Large intestine (tissue), 3 donors: ENCODE results near the gene MCFD2. TPM values are rescaled to one million over a fixed set of nuclear protein-coding genes. Genes with fewer than 3 reads are reported as not detected.
"Not testable (repeated sequence)": the region's sequence is repeated elsewhere in the genome, so short reads cannot be mapped to it uniquely, and the experiment has no call there.

Experiments used
- DNase-seq, 2 donors: peaks; one replicate each; pipeline versions ENCODE4 v3.0.0 to v3.0.0-alpha.2; 2013
- H3K27ac ChIP-seq: one replicate; pipeline ENCODE4 v1.5.1; 2013; ENCODE audit warnings: low read length
- H3K27me3 ChIP-seq: 2 replicates; pipeline ENCODE4 v1.6.1; 2013; ENCODE audit warnings: low read length; ENCODE audit not compliant: control insufficient read depth, insufficient read depth
- H3K36me3 ChIP-seq: 2 replicates; pipeline ENCODE4 v1.6.1; 2013; ENCODE audit warnings: low read length; ENCODE audit not compliant: control insufficient read depth, insufficient read depth
- H3K4me1 ChIP-seq: one replicate; pipeline ENCODE4 v1.6.1; 2013; ENCODE audit warnings: low read length; ENCODE audit not compliant: control insufficient read depth, insufficient read depth
- H3K4me3 ChIP-seq: one replicate; pipeline ENCODE4 v1.5.1; 2013; ENCODE audit warnings: low read length
- H3K9me3 ChIP-seq: one replicate; pipeline ENCODE4 v1.6.1; 2013; ENCODE audit warnings: mild to moderate bottlenecking, low read depth, low read length, moderate library complexity; ENCODE audit not compliant: control insufficient read depth
- WGBS: methylation state at CpG from one replicate; pipeline ENCODE4 v1.1.5; 2013; ENCODE audit warnings: low lambda C conversion rate; ENCODE audit not compliant: insufficient coverage; 5-methylcytosine and 5-hydroxymethylcytosine counted together
- polyA plus RNA-seq: library from polyadenylated mRNA; unstranded; fragments of 120-200 nt; gene quantifications from one replicate; pipeline ENCODE4 v1.2.1, GENCODE V29; 2013

MCFD2 gene
- polyA plus RNA-seq, 1 donor = 60.1 TPM

DNA sequence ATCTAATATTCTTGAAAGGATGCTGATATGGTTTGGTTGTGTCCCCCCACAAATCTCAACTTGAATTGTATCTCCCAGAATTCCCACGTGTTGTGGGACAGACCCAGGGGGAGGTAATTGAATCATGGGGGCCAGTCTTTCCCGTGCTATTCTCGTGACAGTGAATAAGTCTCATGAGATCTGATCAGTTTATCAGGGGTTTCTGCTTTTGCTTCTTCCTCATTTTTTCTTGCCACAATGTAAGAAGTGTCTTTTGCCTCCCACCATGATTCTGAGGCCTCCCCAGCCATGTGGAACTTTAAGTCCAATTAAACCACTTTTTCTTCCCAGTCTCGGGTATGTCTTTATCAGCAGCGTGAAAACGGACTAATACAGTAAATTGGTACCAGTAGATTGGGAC lies 12.6 kb downstream of the MCFD2 start:
- not testable (repeated sequence) for DNase-seq, H3K9me3 ChIP-seq, H3K4me3 ChIP-seq, H3K27me3 ChIP-seq, H3K27ac ChIP-seq, H3K4me1 ChIP-seq
- no CpG with 5 or more reads among the region's 6 CpGs for WGBS
- H3K36me3 ChIP-seq = peaks cover 33% of the 10 kb centered on the region

DNA sequence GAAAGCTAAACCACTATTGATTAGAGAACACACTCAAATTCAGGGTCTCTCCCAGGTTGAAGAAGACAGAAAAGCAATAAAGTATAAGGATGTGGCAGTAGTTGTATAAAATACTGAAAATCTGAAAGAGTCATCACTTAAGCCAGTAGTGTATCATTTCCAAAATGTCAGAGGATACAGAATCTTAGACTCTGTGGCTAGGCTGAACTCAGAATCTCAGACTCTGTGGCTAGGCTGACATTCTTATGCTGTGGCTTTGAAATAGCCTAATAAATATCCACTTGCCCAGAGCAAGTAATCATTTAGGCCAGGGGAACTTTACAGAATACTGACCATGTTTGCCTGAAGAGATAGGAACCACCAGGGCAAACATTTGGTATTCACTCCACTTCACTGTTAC lies 13.1 kb downstream of the MCFD2 start:
- Histone ChIP-seq H3K36me3 (peaks cover 28% of the 10 kb centered on the region), H3K4me3 (no peak overlapping the region), H3K4me1 (no peaks in the 10 kb centered on the region), H3K9me3 (no peaks in the 10 kb centered on the region), H3K27ac (no peak overlapping the region), H3K27me3 (no peaks in the 10 kb centered on the region)
- DNase-seq = no peak

DNA sequence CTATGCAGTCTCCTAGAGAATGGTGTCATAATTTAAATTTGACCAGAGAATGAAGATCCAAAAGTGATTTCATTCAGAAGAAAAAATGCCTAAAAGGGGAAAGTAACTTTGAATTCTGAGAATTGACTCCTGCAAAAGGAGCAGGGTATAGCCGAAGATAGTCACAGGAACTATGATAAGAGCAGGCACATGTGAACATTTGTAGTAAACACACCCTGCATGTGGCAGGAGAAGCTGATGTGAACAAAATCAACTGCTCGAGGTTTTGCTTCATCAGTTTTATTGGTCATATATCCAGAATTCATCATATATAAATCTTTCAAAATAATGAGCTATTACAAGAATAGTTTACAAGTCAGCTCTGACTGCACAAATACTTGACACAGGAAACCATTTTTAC lies 14.0 kb downstream of the MCFD2 start:
- no peak overlapping the region for H3K27ac ChIP-seq
- no peak overlapping the region for H3K4me3 ChIP-seq
- H3K9me3 ChIP-seq = no peaks in the 10 kb centered on the region
- H3K4me1 ChIP-seq = no peaks in the 10 kb centered on the region
- WGBS = no CpG with 5 or more reads among the region's 2 CpGs
- peaks cover 19% of the 10 kb centered on the region for H3K36me3 ChIP-seq
- no peaks in the 10 kb centered on the region for H3K27me3 ChIP-seq
- no peak for DNase-seq

DNA sequence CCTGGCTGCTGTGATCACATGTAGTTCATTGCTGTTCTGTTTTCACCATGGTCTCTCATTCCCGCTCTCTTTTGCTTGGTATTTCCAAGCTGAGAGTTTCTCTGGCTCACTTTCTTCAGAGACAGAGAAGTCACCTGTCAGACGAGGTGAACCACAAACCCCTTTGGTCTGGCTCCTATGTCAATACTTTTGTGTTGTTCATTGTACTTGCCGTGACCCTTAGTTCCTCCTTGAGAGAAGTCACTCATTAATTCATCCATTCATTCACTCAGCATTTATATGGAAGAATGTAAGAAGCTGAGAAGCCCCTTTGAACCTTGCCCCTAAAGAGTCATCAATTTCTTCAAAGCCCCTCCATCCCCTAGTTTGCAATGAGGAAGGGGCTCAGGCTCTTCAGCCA lies 15.2 kb downstream of the MCFD2 start:
- DNase-seq = no peak
- peaks cover 12% of the 10 kb centered on the region for H3K36me3 ChIP-seq
- H3K27ac ChIP-seq = no peak overlapping the region
- no peaks in the 10 kb centered on the region for H3K9me3 ChIP-seq
- no peaks in the 10 kb centered on the region for H3K4me1 ChIP-seq
- H3K4me3 ChIP-seq = no peak overlapping the region
- no peaks in the 10 kb centered on the region for H3K27me3 ChIP-seq
- no CpG with 5 or more reads among the region's 3 CpGs for WGBS

DNA sequence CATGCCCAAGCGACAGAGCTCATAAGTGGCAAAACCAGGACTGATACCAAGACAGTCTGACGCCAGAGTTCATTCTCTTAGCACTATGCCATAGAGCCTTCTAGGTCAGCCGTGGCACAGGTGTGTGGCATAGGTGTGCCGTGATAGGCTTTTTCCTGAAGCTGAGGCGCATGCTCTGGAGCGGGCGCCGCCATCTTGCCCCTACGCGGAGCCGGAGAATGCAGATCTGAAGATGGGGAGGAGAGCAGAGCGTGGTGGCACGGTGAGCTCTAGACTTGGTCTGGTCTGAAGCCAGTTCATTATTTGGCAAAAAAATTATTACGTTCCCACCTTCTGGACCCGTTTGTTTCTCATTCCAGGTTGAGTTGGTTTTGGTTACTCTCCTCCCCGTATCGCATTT lies 16.6 kb downstream of the MCFD2 start:
- DNase-seq = no peak
- no peaks in the 10 kb centered on the region for H3K4me1 ChIP-seq
- WGBS = 83% methylated on average over 9 of the region's 17 CpGs
- no peaks in the 10 kb centered on the region for H3K27me3 ChIP-seq
- peaks cover 3% of the 10 kb centered on the region for H3K36me3 ChIP-seq
- no peak overlapping the region for H3K4me3 ChIP-seq
- H3K9me3 ChIP-seq = no peaks in the 10 kb centered on the region
- no peak overlapping the region for H3K27ac ChIP-seq

DNA sequence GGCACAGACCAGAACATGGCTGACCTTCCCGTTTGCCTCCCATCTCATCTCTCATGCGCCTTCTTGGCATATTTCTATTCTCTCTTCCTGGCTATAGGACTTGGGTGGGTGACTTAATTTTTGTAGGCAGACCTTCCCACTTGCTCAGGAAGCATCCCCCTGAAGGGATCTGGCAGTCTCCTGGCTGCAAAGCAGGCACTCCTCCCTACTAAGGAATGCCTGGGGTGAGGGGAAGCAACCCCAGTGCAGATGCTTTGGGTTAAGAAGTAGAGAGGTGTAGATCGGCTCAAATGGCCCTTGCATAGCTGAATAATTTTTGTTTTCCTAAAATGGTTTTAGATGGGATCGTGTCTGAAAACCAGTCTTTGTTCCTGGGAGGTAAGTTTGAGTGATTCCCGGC lies 17.6 kb downstream of the MCFD2 start:
- Histone ChIP-seq H3K4me3 (no peak overlapping the region), H3K27ac (no peak overlapping the region), H3K4me1 (no peaks in the 10 kb centered on the region), H3K9me3 (no peaks in the 10 kb centered on the region), H3K36me3 (no peaks in the 10 kb centered on the region), H3K27me3 (no peaks in the 10 kb centered on the region)
- no peak for DNase-seq
- WGBS = 92% methylated on average over 2 of the region's 5 CpGs

DNA sequence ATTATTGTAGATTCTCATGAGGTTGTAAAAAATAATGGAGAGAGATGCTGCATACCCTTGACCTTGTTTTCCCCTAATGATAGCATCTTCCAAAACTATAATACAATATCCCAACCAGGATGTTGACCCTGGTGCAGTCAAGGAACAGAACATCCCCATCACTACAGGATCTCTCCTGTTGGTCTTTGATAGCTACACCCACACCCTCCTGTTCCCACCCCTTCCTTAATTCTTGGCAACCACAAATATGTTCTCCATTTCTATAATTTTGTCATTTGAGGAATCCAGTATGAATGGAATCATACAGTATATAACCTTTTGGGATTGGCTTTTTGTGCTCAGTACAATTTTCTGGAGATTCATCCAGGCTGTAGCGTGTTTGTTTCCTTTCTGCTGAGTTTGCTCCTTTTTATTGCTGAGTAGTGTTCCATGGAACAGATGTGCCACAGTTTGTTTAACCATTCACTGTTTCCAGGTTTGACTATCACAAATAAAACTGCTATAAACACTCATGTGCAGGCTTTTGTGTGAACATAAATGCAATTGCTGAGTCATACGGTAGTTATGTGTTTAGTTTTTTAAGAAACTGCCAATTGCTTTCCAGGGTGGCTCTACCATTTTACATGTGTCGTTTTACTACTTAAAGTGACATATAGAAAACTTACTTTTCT lies 22.2 kb downstream of the MCFD2 start:
- Histone ChIP-seq H3K9me3 (no peaks in the 10 kb centered on the region), H3K36me3 (no peaks in the 10 kb centered on the region), H3K4me3 (no peak overlapping the region), H3K4me1 (no peaks in the 10 kb centered on the region), H3K27me3 (no peaks in the 10 kb centered on the region), H3K27ac (no peak overlapping the region)
- no peak for DNase-seq
- WGBS = 95% methylated on average over 2 of the region's 3 CpGs

DNA sequence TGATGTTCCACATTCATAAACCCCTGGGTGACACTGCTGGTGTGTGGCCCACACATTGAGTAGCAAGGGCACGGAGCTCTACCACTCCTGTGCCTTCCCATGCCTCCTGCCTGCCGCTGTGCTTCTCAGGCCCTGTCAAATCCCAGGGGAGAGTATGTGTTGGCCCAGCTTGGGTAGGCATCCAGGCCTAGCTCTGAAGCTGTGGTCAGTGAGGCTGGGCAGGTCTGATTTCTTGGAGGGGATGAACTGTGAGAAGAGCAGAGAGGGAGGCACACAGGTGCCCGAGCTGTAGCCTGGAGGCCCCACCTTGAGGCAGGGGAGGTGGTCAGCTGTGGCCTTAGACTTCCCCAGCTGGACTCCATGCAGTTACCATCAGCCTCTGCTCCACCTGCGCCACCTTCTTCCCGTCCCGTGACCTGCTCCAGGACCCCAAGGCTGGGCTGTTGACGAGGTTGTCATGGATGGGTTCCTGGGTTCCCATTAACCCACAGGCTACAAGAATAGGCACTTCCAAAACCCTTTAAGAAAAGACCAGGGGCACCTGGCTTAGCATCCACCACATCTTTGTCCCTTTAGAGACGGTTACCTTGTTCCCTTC lies 23.6 kb downstream of the MCFD2 start:
- no peaks in the 10 kb centered on the region for H3K4me1 ChIP-seq
- H3K27ac ChIP-seq = no peak overlapping the region
- no peak for DNase-seq
- no peaks in the 10 kb centered on the region for H3K36me3 ChIP-seq
- H3K4me3 ChIP-seq = no peak overlapping the region
- no peaks in the 10 kb centered on the region for H3K9me3 ChIP-seq
- no CpG with 5 or more reads among the region's 8 CpGs for WGBS
- H3K27me3 ChIP-seq = no peaks in the 10 kb centered on the region

DNA sequence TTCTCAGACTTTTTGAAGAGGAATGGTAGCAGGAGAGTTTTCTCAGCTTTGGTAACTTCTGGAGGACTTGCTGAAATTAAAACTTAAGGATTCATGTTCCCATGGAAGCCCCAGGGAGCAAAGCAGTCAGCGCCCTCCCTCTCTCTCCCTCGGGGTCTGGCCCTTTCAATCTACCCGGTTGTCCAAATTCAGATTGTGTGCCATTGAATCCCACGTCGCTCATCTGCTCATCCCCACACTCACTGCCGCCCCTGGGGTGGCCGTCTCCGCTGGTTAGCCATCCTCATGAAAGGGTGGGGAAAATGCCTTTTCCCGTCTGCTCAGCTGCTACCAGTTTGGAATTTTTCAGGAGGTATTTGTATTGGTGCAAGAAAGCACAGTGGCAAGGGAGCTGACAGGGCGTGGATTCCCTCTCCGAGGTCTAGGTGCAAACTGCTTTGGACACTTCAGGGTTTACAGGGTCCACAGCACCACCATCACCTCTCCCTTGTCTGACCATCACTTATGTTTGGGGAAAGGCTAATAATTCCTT lies 27.1 kb downstream of the MCFD2 start:
- no peaks in the 10 kb centered on the region for H3K9me3 ChIP-seq

DNA sequence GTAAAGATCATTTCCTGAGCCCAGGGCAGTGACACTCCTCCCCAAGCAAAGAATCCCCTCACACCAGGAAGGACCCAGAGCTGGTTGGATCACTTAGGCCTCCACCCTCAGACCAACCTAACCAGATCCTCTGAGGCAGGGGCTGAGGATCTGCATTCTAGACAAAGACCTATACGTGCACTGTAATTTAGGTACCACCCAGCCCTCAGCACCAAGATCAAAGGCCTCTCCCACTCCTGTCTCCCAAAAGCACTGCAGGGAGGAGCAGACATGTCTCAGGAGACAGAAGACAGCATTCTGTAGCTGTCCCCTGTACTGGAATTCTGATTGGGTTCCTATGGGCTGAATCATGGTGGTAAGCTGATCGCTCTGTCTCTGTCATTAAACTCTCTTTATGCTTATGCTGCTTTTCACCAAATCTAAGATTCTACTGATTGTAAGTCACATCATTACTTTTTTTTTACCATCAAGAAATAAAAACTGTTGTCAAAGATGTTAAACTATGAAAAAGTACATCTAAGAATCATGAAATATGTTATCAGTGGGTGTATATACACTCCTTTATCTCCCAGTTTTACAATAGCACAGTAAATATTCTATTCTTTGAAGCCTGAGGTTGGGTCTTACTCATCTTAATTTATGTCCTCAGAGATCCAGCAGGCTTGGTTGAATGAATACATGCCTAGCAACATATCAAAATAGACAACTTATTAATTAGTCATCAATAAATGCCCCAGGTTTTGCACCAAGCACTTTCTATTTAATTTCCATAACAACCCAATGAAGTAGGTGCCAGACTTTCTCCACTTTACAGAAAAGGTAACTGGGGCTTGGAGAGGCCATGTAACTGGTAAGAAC lies 28.3 kb downstream of the MCFD2 start:
- Histone ChIP-seq H3K27ac (no peak overlapping the region), H3K9me3 (no peaks in the 10 kb centered on the region), H3K4me1 (peaks cover 7% of the 10 kb centered on the region), H3K27me3 (no peaks in the 10 kb centered on the region), H3K36me3 (no peaks in the 10 kb centered on the region), H3K4me3 (no peak overlapping the region)
- no peak for DNase-seq
- no CpG with 5 or more reads among the region's 2 CpGs for WGBS

More for the DNA sequence above, 27.1 kb downstream of the MCFD2 start:
- DNase-seq = no peak
- no peaks in the 10 kb centered on the region for H3K4me1 ChIP-seq
- WGBS = no CpG with 5 or more reads among the region's 11 CpGs
- no peaks in the 10 kb centered on the region for H3K36me3 ChIP-seq
- H3K27me3 ChIP-seq = no peaks in the 10 kb centered on the region
- H3K27ac ChIP-seq = no peak overlapping the region
- no peak overlapping the region for H3K4me3 ChIP-seq
